Neural progenitor cell (in vitro differentiated cells): Measurements from ENCODE around the gene SLC34A1. TPM values are rescaled to one million over a fixed set of nuclear protein-coding genes. Genes with fewer than 3 reads are reported as not detected.

Experiments used
- DNase-seq: peaks from one replicate; pipeline ENCODE4 v3.0.0-alpha.2; 2016; ENCODE audit warnings: low spot score
- H2AFZ ChIP-seq: fragments of 200-600 bp; sonication (generic); replicated peaks from 2 replicates; pipeline ENCODE4 v1.6.1; 2016; ENCODE audit warnings: antibody characterized with exemption
- H3F3A ChIP-seq: fragments of 200-600 bp; sonication (generic); 2 replicates; pipeline ENCODE4 v1.6.1; 2016; ENCODE audit warnings: antibody characterized with exemption, low read depth
- H3K27ac ChIP-seq: fragments of 200-600 bp; sonication (generic); 2 replicates; pipeline ENCODE4 v1.5.1; 2016; ENCODE audit warnings: mild to moderate bottlenecking
- H3K27me3 ChIP-seq: fragments of 200-600 bp; sonication (generic); 2 replicates; pipeline ENCODE4 v1.6.1; 2016; ENCODE audit warnings: mild to moderate bottlenecking, moderate library complexity
- H3K36me3 ChIP-seq: fragments of 200-600 bp; sonication (generic); 2 replicates; pipeline ENCODE4 v1.5.1; 2016
- H3K4me1 ChIP-seq: fragments of 200-600 bp; sonication (generic); 2 replicates; pipeline ENCODE4 v1.6.1; 2016; ENCODE audit warnings: mixed run types
- H3K4me2 ChIP-seq: fragments of 200-600 bp; sonication (generic); 2 replicates; pipeline ENCODE4 v1.6.1; 2016
- H3K4me3 ChIP-seq: fragments of 200-600 bp; sonication (generic); 2 replicates; pipeline ENCODE4 v1.5.1; 2016
- H3K79me2 ChIP-seq: fragments of 200-600 bp; sonication (generic); 2 replicates; pipeline ENCODE4 v1.6.1; 2016; ENCODE audit warnings: low read depth
- H3K9ac ChIP-seq: fragments of 200-600 bp; sonication (generic); 2 replicates; pipeline ENCODE4 v1.6.1; 2016
- H3K9me3 ChIP-seq: fragments of 200-600 bp; sonication (generic); 2 replicates; pipeline ENCODE4 v1.5.1; 2016; ENCODE audit warnings: low read depth
- H4K20me1 ChIP-seq: fragments of 200-600 bp; sonication (generic); 2 replicates; pipeline ENCODE4 v1.6.1; 2016; ENCODE audit warnings: low read depth
- H3K27ac Mint-ChIP-seq: 3 replicates; pipeline ENCODE4 v1.8.0; 2021; ENCODE audit warnings: mixed read lengths
- H3K27me3 Mint-ChIP-seq: 2 replicates; pipeline ENCODE4 v1.8.0; 2022; ENCODE audit warnings: low read depth, mild to moderate bottlenecking, inconsistent platforms, moderate library complexity, mixed read lengths; ENCODE audit not compliant: insufficient read depth
- H3K36me3 Mint-ChIP-seq: 3 replicates; pipeline ENCODE4 v1.8.0; 2021; ENCODE audit warnings: mixed read lengths
- H3K4me1 Mint-ChIP-seq: 3 replicates; pipeline ENCODE4 v1.8.0; 2021; ENCODE audit warnings: mixed read lengths
- H3K4me3 Mint-ChIP-seq: 3 replicates; pipeline ENCODE4 v1.8.0; 2021; ENCODE audit warnings: mild to moderate bottlenecking, moderate library complexity, mixed read lengths
- H3K9me3 Mint-ChIP-seq: 3 replicates; pipeline ENCODE4 v1.8.0; 2020; ENCODE audit warnings: mixed read lengths
- CTCF ChIP-seq: fragments of 200-600 bp; sonication (generic); IDR thresholded peaks from 2 replicates; pipeline ENCODE4 v1.5.1; 2017; ENCODE audit warnings: antibody characterized with exemption, mild to moderate bottlenecking
- EZH2 ChIP-seq: fragments of 200-600 bp; sonication (generic); IDR thresholded peaks from 2 replicates; pipeline ENCODE4 v1.6.1; 2017; ENCODE audit warnings: antibody characterized with exemption, mild to moderate bottlenecking, moderate library complexity
- EZH2phosphoT487 ChIP-seq: fragments of 200-600 bp; sonication (generic); IDR thresholded peaks from 2 replicates; pipeline ENCODE4 v1.6.1; 2017; ENCODE audit warnings: antibody characterized with exemption
- total RNA-seq: library from RNA; depleted of rRNA; stranded (reverse); fragments of >200 nt; gene quantifications from 2 replicates; pipeline ENCODE4 v1.2.3, GENCODE V29; 2015; ENCODE audit warnings: low replicate concordance

Gene SLC34A1
- total RNA-seq, 1 donor from 2014 or later: not detected

GRCh38 chr5:177425801-177426565 lies 41.7 kb downstream of the SLC34A1 start:
- no peaks in the 10 kb centered on the region for H3K27me3 ChIP-seq
- H3F3A ChIP-seq: peaks cover 12% of the 10 kb centered on the region
- H3K4me2 ChIP-seq: peak overlapping the region; percentile 71
- peaks cover 31% of the 10 kb centered on the region for H4K20me1 ChIP-seq
- DNase-seq: peak; percentile 100
- Mint-ChIP-seq H3K36me3 (peaks cover 2% of the 10 kb centered on the region), H3K4me3 (peak overlapping the region; percentile 94), H3K27ac (peak overlapping the region; percentile 98), H3K4me1 (peaks cover 28% of the 10 kb centered on the region), H3K27me3 (peaks cover 14% of the 10 kb centered on the region), H3K9me3 (no peaks in the 10 kb centered on the region)
- H3K27ac ChIP-seq: peak overlapping the region; percentile 88
- H3K79me2 ChIP-seq: peaks cover 32% of the 10 kb centered on the region
- H3K9me3 ChIP-seq: no peaks in the 10 kb centered on the region
- H3K9ac ChIP-seq: no peak overlapping the region
- H3K4me3 ChIP-seq: peak overlapping the region; percentile 60
- no peaks in the 10 kb centered on the region for H3K36me3 ChIP-seq
- peak; percentile 46 for TF ChIP-seq EZH2
- no peak for TF ChIP-seq EZH2phosphoT487
- TF ChIP-seq CTCF: no peak
- peaks cover 9% of the 10 kb centered on the region for H3K4me1 ChIP-seq
- peak overlapping the region; percentile 59 for H2AFZ ChIP-seq

GRCh38 chr5:177426566-177427210 lies 42.5 kb downstream of the SLC34A1 start, which contains the start of gene GRK6:
Gene GRK6, plus strand, starts transcription at chr5:177426676. Its CDS starts 170 bp downstream, at chr5:177426846.
- H3K36me3 Mint-ChIP-seq: peaks cover 2% of the 10 kb centered on the region
- H3K27me3 ChIP-seq: no peaks in the 10 kb centered on the region
- H3K27me3 Mint-ChIP-seq: peaks cover 14% of the 10 kb centered on the region
- H2AFZ ChIP-seq: peak within 1 kb of the TSS; percentile 59
- peak within 1 kb of the TSS; percentile 90 for H3K4me2 ChIP-seq
- peak within 1 kb of the TSS; percentile 88 for H3K27ac ChIP-seq
- peaks cover 12% of the 10 kb centered on the region for H3F3A ChIP-seq
- H3K9ac ChIP-seq: peak within 1 kb of the TSS; percentile 87
- H4K20me1 ChIP-seq: peaks cover 31% of the 10 kb centered on the region
- peak within 1 kb of the TSS; percentile 98 for H3K27ac Mint-ChIP-seq
- no peaks in the 10 kb centered on the region for H3K36me3 ChIP-seq
- H3K4me3 ChIP-seq: peak within 1 kb of the TSS; percentile 95
- no peak for TF ChIP-seq EZH2
- TF ChIP-seq CTCF: no peak
- no peak for TF ChIP-seq EZH2phosphoT487
- peak within 1 kb of the TSS; percentile 94 for H3K4me3 Mint-ChIP-seq
- no peaks in the 10 kb centered on the region for H3K9me3 Mint-ChIP-seq
- peaks cover 28% of the 10 kb centered on the region for H3K4me1 Mint-ChIP-seq
- no peaks in the 10 kb centered on the region for H3K9me3 ChIP-seq
- H3K4me1 ChIP-seq: peaks cover 9% of the 10 kb centered on the region
- no peak for DNase-seq
- peaks cover 32% of the 10 kb centered on the region for H3K79me2 ChIP-seq

GRCh38 chr5:177427211-177427822 lies 43.1 kb downstream of the SLC34A1 start:
- H3K27ac Mint-ChIP-seq: peak overlapping the region; percentile 79
- no peaks in the 10 kb centered on the region for H3K9me3 Mint-ChIP-seq
- TF ChIP-seq EZH2phosphoT487: no peak
- TF ChIP-seq CTCF: no peak
- no peak for TF ChIP-seq EZH2
- Histone ChIP-seq H3K27me3 (no peaks in the 10 kb centered on the region), H3K4me3 (peak overlapping the region; percentile 95), H3F3A (peaks cover 12% of the 10 kb centered on the region), H3K79me2 (peaks cover 32% of the 10 kb centered on the region), H3K36me3 (no peaks in the 10 kb centered on the region), H3K4me1 (peaks cover 9% of the 10 kb centered on the region), H3K9ac (peak overlapping the region; percentile 87), H3K9me3 (no peaks in the 10 kb centered on the region), H4K20me1 (peaks cover 31% of the 10 kb centered on the region), H3K27ac (no peak overlapping the region), H2AFZ (no peak overlapping the region), H3K4me2 (peak overlapping the region; percentile 90)
- H3K4me3 Mint-ChIP-seq: peak overlapping the region; percentile 93
- H3K36me3 Mint-ChIP-seq: peaks cover 2% of the 10 kb centered on the region
- peaks cover 13% of the 10 kb centered on the region for H3K27me3 Mint-ChIP-seq
- H3K4me1 Mint-ChIP-seq: peaks cover 28% of the 10 kb centered on the region
- peak; percentile 30 for DNase-seq
